Measurements from ENCODE around the gene GPALPP1. TPM values are rescaled to one million over a fixed set of nuclear protein-coding genes. Genes with fewer than 3 reads are reported as not detected.
A peak's percentile ranks its signal among the peaks of the same experiment; 100 is the strongest.

Gene GPALPP1
- total and polyA plus RNA-seq, 2 of the 4 experiments (the other 2 are of a cell fraction) = 10.6 to 12.5 TPM

- Histone ChIP-seq H3K27me3 (ENCODE audit: control insufficient read depth, insufficient read depth, low read length) (no peaks in the 10 kb centered on the region), H3K27ac (ENCODE audit: insufficient read depth, low read length) (no peak overlapping the region), H3K14ac (replicated peaks; ENCODE audit: low read depth, low read length) (no peak overlapping the region), H3K4me2 (ENCODE audit: low read depth, low read length) (peak overlapping the region; percentile 30; the same call in 1 of the 2 replicates), H2AK9ac (replicated peaks; ENCODE audit: low read depth, low read length, poor library complexity) (no peak overlapping the region), H2BK120ac (ENCODE audit: low read depth, low read length) (no peak overlapping the region; the same call in 1 of the 2 replicates), H4K91ac (ENCODE audit: insufficient read depth, low read depth, low read length) (no peak overlapping the region), H2BK20ac (ENCODE audit: low read depth, low read length) (no peak overlapping the region), H2BK15ac (ENCODE audit: low read depth, low read length) (no peak overlapping the region), H2BK5ac (ENCODE audit: low read depth, low read length, poor library complexity, severe bottlenecking) (peak overlapping the region; percentile 36), H3K56ac (ENCODE audit: extremely low read depth, insufficient read depth, low read length) (no peak overlapping the region), H4K5ac (ENCODE audit: low read depth, low read length) (no peak overlapping the region), H3K9me1 (ENCODE audit: insufficient read depth, low read length) (no peaks in the 10 kb centered on the region), H3K36me3 (ENCODE audit: control insufficient read depth, insufficient read depth, low read length) (peaks cover 2% of the 10 kb centered on the region; the same call in 1 of the 2 replicates), H3K4me1 (ENCODE audit: control insufficient read depth, insufficient read depth, low read length) (peaks cover 3% of the 10 kb centered on the region; the same call in 1 of the 2 replicates), H3K9ac (ENCODE audit: low read depth, low read length) (no peak overlapping the region), H3K9me3 (ENCODE audit: control insufficient read depth, insufficient read depth, low read length) (no peaks in the 10 kb centered on the region), H3K18ac (ENCODE audit: low read depth, low read length) (no peak overlapping the region), H3K4me3 (ENCODE audit: insufficient read depth, low read depth, low read length) (no peak overlapping the region), H3K4ac (ENCODE audit: low read depth, low read length) (no peak overlapping the region), H4K8ac (ENCODE audit: low read depth in 2 of 2, low read length in 2 of 2) (no peak overlapping the region), H3K23ac (ENCODE audit: low read depth, low read length) (no peak overlapping the region), H2AFZ (replicated peaks; ENCODE audit: low read length, poor library complexity) (no peak overlapping the region), H3K79me1 (ENCODE audit: low read depth in 1 of 2, low read length in 2 of 2) (peaks cover 3 to 15% of the 10 kb centered on the region in 2 experiments; a peak in 3 of 4 replicates), H4K20me1 (ENCODE audit: insufficient read depth, low read length) (no peaks in the 10 kb centered on the region), H2AK5ac (ENCODE audit: low read depth, low read length) (no peak overlapping the region)
- BruUV-seq (replicated peaks) = no TSS peak
- POLR2A ChIA-PET (ENCODE audit: unreplicated experiment) = no interaction called here
- DNase-seq = peak; percentile 43
- in situ Hi-C loops (cut with MboI; ENCODE audit: low sequenced_read_pairs) (no loop called here), dilution Hi-C loops (cut with HindIII; ENCODE audit: low sequenced_read_pairs, unreplicated experiment) (no loop called here), intact Hi-C loops (cut with micrococcal nuclease) (no loop called here)
- peak; percentile 60 for ATAC-seq (ENCODE audit: low read depth)
- TF ChIP-seq MAZ (IDR thresholded peaks at IDR 0.05; ENCODE audit: borderline replicate concordance, low read depth, low read length) (no peak), POLR2A (IDR thresholded peaks at IDR 0.05; ENCODE audit: low read depth, low read length) (no peak), CEBPB (IDR thresholded peaks at IDR 0.05; ENCODE audit: low read depth, low read length) (no peak), SMC3 (IDR thresholded peaks at IDR 0.05; ENCODE audit: low read depth, low read length) (no peak)
- CTCF ChIA-PET = interaction anchor here (1.2 to 1.7 kb wide), 2 partner anchors 9 to 468 kb away, joined by 3 to 4 read pairs; no protein-coding TSS in a partner anchor
Observed at GRCh38 chr13:44951184-44951583, 38.2 kb upstream of the GPALPP1 start.

Data from IMR-90 (cell line).